ENCODE results near the gene NTN1.

NTN1 gene

DNA sequence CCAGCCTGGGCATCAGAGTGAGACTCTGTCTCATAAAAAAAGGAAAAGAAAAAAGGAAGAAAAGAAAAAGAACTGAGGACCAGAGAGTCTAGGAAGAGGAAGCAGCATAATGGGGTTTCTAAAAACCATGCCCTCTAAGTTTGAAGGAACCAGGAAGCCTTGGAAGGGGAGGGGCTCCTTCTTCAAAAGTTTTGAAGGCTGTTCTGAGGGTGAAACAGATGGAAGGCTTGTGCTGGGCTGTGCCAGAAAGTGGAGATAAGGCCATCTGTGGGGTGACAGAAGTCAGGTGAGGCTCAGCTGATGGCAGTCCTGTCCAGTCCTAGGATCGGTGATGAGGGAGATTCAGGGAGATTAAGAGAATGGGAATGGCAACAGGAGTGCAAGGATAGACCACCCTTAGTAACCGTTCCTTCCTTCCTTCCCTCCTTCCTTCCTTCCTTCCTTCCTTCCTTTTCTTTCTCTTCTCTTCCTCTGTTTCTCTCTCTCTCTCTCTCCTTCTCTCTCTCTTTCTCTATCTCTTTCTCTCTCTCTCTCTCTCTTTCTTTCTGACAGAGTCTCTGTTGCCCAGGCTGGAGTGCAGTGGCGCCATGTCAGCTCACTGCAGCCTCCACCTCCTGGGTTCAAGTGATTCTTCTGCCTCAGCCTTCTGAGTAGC is 182.6 kb downstream of the NTN1 start:
- POLR2A ChIA-PET: no interaction called here
- DNase-seq (ENCODE audit: low read depth, low spot score): no peak
- H3K4me3 ChIP-seq (ENCODE audit: low read depth, low read length): no peak overlapping the region
- CTCF ChIA-PET: no interaction called here
- TF ChIP-seq, protein P1, sequence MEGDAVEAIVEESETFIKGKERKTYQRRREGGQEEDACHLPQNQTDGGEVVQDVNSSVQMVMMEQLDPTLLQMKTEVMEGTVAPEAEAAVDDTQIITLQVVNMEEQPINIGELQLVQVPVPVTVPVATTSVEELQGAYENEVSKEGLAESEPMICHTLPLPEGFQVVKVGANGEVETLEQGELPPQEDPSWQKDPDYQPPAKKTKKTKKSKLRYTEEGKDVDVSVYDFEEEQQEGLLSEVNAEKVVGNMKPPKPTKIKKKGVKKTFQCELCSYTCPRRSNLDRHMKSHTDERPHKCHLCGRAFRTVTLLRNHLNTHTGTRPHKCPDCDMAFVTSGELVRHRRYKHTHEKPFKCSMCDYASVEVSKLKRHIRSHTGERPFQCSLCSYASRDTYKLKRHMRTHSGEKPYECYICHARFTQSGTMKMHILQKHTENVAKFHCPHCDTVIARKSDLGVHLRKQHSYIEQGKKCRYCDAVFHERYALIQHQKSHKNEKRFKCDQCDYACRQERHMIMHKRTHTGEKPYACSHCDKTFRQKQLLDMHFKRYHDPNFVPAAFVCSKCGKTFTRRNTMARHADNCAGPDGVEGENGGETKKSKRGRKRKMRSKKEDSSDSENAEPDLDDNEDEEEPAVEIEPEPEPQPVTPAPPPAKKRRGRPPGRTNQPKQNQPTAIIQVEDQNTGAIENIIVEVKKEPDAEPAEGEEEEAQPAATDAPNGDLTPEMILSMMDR (IDR thresholded peaks at IDR 0.05; ENCODE audit: insufficient read depth, low read length, missing control alignments): no peak

DNA sequence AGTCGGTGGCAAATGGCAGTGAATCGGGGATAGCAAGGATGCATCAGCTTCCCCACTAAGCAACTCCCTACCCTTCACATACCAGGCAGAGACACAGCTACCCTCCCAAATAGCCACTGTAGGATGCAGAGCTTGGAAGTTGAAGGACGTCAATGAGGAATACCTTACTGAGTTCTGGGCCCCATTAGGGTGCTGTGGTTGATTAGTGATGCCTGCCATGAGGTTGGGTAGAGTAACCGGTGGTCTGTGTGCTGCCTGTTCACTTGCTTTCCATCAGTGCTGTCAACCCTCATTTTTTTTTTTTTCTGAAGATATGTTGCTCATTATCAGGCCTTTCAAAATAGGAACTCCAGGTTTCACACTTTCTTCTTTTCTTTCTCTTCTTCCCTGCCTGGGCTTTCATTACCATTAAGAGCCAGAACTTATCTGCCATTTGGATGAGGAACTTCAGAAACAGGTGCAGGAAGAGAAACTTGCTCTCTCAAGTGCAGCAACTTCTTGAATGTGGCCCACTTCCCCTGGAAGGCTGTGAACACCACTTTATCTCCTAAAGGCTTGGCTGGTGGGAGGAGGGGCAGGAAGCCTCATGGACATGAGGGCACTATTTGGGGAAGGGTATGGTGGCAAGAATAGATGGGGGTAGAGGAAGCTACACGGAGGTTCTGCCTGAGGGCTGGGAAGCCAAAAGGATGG is 183.5 kb downstream of the NTN1 start:
- H3K4me3 ChIP-seq (ENCODE audit: low read depth, low read length): no peak overlapping the region
- TF ChIP-seq, protein P1 (IDR thresholded peaks at IDR 0.05; ENCODE audit: insufficient read depth, low read length, missing control alignments): no peak
- POLR2A ChIA-PET: no interaction called here
- CTCF ChIA-PET: no interaction called here
- no peak for DNase-seq (ENCODE audit: low read depth, low spot score)

DNA sequence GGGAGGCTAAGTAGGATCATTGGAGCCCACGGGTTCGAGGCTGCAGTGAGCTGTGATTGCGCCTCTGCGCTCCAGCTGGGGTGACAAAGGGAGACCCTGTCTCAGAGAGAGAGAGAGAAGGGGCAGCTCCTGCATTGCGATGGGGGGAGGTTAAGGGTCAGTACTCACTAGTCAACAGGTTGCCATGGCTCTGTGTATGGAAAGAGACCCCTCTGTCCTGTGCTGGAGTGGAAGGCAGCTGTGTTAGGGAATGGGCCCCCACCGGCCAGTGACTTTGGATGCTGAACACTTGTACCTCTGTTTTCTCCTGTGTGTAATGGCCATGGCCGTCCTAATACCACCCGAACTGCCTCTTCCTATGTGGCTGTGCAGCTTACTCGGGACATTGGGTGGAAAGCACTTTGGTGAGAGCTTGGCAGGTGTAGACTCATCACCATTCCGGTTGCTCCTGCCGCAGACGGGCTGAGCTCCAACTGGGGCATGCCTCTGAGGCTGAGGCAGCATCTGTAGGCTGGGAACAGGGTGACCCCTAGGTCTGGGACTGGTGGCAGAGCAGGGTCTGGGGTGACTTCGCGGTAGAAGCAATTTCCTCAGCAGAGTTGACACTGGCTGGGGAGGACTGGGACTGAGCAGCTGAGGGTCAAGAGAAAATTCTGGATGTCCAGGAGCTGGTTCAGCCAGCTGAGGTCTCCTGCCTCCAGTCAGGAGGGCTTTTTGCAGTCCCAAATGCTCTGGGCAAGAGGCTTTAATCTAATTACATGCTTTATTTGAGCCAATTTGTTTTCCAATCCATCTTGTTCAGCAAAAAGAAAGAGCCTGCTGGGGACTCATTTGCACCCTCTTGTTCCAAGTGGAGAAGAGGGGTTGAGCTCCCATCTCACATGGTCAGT is 184.5 kb downstream of the NTN1 start:
- no peak overlapping the region for H3K4me3 ChIP-seq (ENCODE audit: low read depth, low read length)
- TF ChIP-seq, protein P1 (IDR thresholded peaks at IDR 0.05; ENCODE audit: insufficient read depth, low read length, missing control alignments): no peak
- POLR2A ChIA-PET: no interaction called here
- CTCF ChIA-PET: no interaction called here
- DNase-seq (ENCODE audit: low read depth, low spot score): no peak

DNA sequence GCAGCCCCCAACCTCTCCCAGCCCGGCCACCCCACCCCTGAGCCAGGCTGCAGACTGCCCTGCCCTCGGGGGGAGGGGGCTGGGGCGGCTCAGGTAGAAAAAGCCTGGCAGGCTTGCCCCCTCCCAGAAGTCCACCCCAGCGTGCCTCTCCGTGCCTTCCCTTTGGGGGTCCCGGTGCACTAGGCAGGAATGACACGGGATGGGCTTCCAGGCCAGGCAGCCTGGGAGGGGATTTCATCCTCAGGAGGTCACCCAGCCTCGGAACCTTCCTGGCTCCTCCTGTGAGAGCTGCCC is 185.0 kb downstream of the NTN1 start:
- POLR2A ChIA-PET: no interaction called here
- no peak overlapping the region for H3K4me3 ChIP-seq (ENCODE audit: low read depth, low read length)
- TF ChIP-seq, protein P1 (IDR thresholded peaks at IDR 0.05; ENCODE audit: insufficient read depth, low read length, missing control alignments): no peak
- CTCF ChIA-PET: no interaction called here
- DNase-seq (ENCODE audit: low read depth, low spot score): no peak

DNA sequence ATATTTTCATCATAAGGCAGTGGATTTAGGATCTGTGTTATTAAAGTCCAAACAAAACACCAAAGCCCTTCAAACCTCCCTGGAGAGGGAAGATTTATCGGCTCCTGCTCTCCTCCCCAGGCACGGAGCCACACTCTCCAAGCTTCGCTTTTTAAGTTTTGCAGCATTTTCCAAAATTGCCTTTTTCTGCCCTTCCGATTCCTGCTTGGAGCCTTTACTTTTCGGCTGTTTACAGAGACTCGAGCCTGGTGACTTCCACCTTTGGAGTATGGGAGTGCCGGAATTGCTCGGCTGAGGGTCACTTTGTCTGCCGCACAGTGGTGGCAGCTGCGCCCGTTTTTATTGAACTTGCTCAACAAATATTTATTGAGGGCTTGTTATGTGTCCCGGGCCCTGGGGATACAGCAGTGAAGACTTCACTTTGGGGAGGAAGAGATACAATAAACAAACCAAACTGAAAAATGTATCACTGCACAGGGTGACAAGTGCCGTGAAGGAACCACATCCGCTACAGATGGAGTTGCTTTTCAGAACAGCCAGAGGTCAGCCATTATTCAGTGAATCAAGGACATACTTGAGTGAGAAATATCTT is 185.5 kb downstream of the NTN1 start:
- DNase-seq (ENCODE audit: low read depth, low spot score): no peak

More for the DNA sequence above, 185.5 kb downstream of the NTN1 start:
- POLR2A ChIA-PET: no interaction called here
- CTCF ChIA-PET: no interaction called here
- TF ChIP-seq, protein P1 (IDR thresholded peaks at IDR 0.05; ENCODE audit: insufficient read depth, low read length, missing control alignments): no peak
- H3K4me3 ChIP-seq (ENCODE audit: low read depth, low read length): no peak overlapping the region
